Nephron (organoid): ENCODE results near the gene GRIK3.

Experiments
- H3K27ac Mint-ChIP-seq, 3 experiments: 2 replicates each; pipeline ENCODE4 v1.8.0; 2020; ENCODE audit warnings: mixed read lengths in 3 of 3, mild to moderate bottlenecking in 2 of 3, moderate library complexity in 1 of 3
- H3K27me3 Mint-ChIP-seq: 2 replicates; pipeline ENCODE4 v1.8.0; 2021; ENCODE audit warnings: low read depth, mild to moderate bottlenecking, moderate library complexity, mixed read lengths
- H3K36me3 Mint-ChIP-seq: 2 replicates; pipeline ENCODE4 v1.8.0; 2020; ENCODE audit warnings: low read depth, mixed read lengths
- H3K4me1 Mint-ChIP-seq: 2 replicates; pipeline ENCODE4 v1.8.0; 2020; ENCODE audit warnings: mixed read lengths
- H3K4me3 Mint-ChIP-seq, 3 experiments: 2 replicates each; pipeline ENCODE4 v1.8.0; 2020; ENCODE audit warnings: mild to moderate bottlenecking in 3 of 3, mixed read lengths in 3 of 3, moderate library complexity in 2 of 3
- H3K9me3 Mint-ChIP-seq: 2 replicates; pipeline ENCODE4 v1.8.0; 2020; ENCODE audit warnings: mixed read lengths
- TF ChIP-seq, protein P1 (sequence below), 3 experiments: fragments of 200-600 bp; sonication (generic); IDR thresholded peaks; one replicate each; pipeline ENCODE4 v1.5.0; 2021; ENCODE audit warnings: antibody characterized with exemption in 3 of 3; ENCODE audit not compliant: unreplicated experiment in 3 of 3

The GRIK3 gene

GRCh38 chr1:37035796-37036666 lies 1.7 kb upstream of the GRIK3 start:
- Mint-ChIP-seq H3K9me3 (no peaks in the 10 kb centered on the region), H3K4me1 (peaks cover 22% of the 10 kb centered on the region), H3K4me3 (peak overlapping the region; percentile 64 to 71 (median 68)), H3K27me3 (peaks cover 96% of the 10 kb centered on the region), H3K36me3 (no peaks in the 10 kb centered on the region), H3K27ac (no peak overlapping the region)
- TF ChIP-seq, protein P1, sequence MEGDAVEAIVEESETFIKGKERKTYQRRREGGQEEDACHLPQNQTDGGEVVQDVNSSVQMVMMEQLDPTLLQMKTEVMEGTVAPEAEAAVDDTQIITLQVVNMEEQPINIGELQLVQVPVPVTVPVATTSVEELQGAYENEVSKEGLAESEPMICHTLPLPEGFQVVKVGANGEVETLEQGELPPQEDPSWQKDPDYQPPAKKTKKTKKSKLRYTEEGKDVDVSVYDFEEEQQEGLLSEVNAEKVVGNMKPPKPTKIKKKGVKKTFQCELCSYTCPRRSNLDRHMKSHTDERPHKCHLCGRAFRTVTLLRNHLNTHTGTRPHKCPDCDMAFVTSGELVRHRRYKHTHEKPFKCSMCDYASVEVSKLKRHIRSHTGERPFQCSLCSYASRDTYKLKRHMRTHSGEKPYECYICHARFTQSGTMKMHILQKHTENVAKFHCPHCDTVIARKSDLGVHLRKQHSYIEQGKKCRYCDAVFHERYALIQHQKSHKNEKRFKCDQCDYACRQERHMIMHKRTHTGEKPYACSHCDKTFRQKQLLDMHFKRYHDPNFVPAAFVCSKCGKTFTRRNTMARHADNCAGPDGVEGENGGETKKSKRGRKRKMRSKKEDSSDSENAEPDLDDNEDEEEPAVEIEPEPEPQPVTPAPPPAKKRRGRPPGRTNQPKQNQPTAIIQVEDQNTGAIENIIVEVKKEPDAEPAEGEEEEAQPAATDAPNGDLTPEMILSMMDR (IDR thresholded peaks at IDR 0.05; ENCODE audit: unreplicated experiment in 3 of 3), result no peak

GRCh38 chr1:37035014-37035691 lies 838 bp upstream of the GRIK3 start:
- Mint-ChIP-seq H3K27me3 (peaks cover 96% of the 10 kb centered on the region), H3K9me3 (no peaks in the 10 kb centered on the region), H3K36me3 (no peaks in the 10 kb centered on the region), H3K4me1 (peaks cover 22% of the 10 kb centered on the region), H3K27ac (no peak overlapping the region), H3K4me3 (peak overlapping the region; percentile 64 to 71 (median 68))
- TF ChIP-seq, protein P1 (IDR thresholded peaks at IDR 0.05; ENCODE audit: unreplicated experiment in 3 of 3), result no peak

- Mint-ChIP-seq H3K36me3 (no peaks in the 10 kb centered on the region), H3K27ac (no peak overlapping the region), H3K27me3 (peaks cover 96% of the 10 kb centered on the region), H3K9me3 (no peaks in the 10 kb centered on the region), H3K4me1 (peaks cover 22% of the 10 kb centered on the region), H3K4me3 (peak overlapping the region; percentile 29 to 57 (median 43))
- TF ChIP-seq, protein P1 (IDR thresholded peaks at IDR 0.05; ENCODE audit: unreplicated experiment in 3 of 3), result no peak
Observed at GRCh38 chr1:37033355-37034101, 787 bp downstream of the GRIK3 start.

- TF ChIP-seq, protein P1 (IDR thresholded peaks at IDR 0.05; ENCODE audit: unreplicated experiment in 3 of 3), result no peak
- Mint-ChIP-seq H3K9me3 (no peaks in the 10 kb centered on the region), H3K4me1 (peaks cover 17% of the 10 kb centered on the region), H3K4me3 (peak overlapping the region in 2 of 3 experiments; percentile 28 to 69), H3K27me3 (peaks cover 96% of the 10 kb centered on the region), H3K27ac (no peak overlapping the region), H3K36me3 (no peaks in the 10 kb centered on the region)
Observed at GRCh38 chr1:37032660-37033354, 1.5 kb downstream of the GRIK3 start.

DNA sequence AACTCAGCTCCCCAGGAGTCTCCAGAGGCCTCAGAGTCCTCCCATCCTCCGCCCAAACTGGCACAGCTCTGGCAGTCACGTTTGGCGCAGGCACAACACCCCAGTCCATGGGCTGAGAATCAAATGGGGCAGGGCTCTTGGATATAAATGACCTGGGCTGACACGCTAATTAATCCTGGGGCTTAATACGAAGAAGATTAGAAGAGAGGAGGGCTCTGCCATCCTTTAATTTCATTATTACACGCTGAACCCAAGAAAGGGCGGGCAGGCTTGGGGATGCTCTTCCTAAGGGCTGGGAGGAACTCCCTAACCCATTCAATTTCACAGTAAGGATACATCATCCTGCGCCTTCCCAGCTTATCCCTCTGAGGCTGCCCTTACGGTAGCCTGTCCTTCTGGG lies 2.4 kb downstream of the GRIK3 start:
- peaks cover 96% of the 10 kb centered on the region for H3K27me3 Mint-ChIP-seq
- H3K9me3 Mint-ChIP-seq, result no peaks in the 10 kb centered on the region
- peak overlapping the region in 2 of 3 experiments; percentile 27 to 38 for H3K4me3 Mint-ChIP-seq
- TF ChIP-seq, protein P1 (IDR thresholded peaks at IDR 0.05; ENCODE audit: unreplicated experiment in 3 of 3), result no peak
- peaks cover 13% of the 10 kb centered on the region for H3K4me1 Mint-ChIP-seq
- H3K36me3 Mint-ChIP-seq, result no peaks in the 10 kb centered on the region
- H3K27ac Mint-ChIP-seq, result no peak overlapping the region
